GM12891 (cell line): ENCODE results near the gene SREK1IP1.

ENCODE experiments used
- POLR2A ChIP-seq: IDR thresholded peaks from 2 replicates; pipeline ENCODE4 v1.6.1; 2011; ENCODE audit warnings: low read depth, low read length, control low read depth
- POLR2AphosphoS5 ChIP-seq: IDR thresholded peaks from 2 replicates; pipeline ENCODE4 v1.6.1; 2011; ENCODE audit warnings: low read depth, low read length, control low read depth
- SPI1 ChIP-seq: IDR thresholded peaks from 2 replicates; pipeline ENCODE4 v1.6.1; 2011; ENCODE audit warnings: low read depth, low read length, control low read depth
- TAF1 ChIP-seq: IDR thresholded peaks from 2 replicates; pipeline ENCODE4 v1.6.1; 2011; ENCODE audit warnings: low read depth, low read length, control low read depth

DNA sequence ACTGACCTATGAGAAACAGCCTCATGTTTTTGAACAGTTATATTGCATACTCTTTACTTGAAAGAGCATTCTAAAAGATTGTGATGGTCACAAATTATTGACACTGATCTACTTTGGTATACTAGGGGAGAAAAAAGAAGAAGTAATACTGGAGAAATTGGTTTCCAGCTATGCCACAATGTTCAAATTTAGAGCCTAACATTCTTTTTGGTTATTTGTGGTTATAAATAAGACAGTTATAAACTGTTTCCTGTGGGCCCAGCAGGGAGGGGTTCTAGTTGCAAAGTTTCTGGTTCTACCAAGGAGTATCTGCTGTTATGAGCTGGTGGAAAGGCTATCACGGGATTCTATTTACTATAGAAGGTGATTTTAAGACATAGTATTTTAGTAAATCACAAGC, 5.0 kb upstream of the SREK1IP1 start:
- no peak for TF ChIP-seq POLR2A
- no peak for TF ChIP-seq TAF1
- no peak for TF ChIP-seq SPI1
- no peak for TF ChIP-seq POLR2AphosphoS5
